Thyroid gland (tissue), 4 donors: Measurements from ENCODE around the gene MUC6. TPM values are rescaled to one million over a fixed set of nuclear protein-coding genes. Genes with fewer than 3 reads are reported as not detected.
"Not testable (repeated sequence)": the region's sequence is repeated elsewhere in the genome, so short reads cannot be mapped to it uniquely, and the experiment has no call there.

Experiments
- DNase-seq, 2 donors: peaks; one replicate each; pipeline ENCODE4 v3.0.0-alpha.2; 2019
- H3K27ac ChIP-seq, 3 donors: fragments of 200-600 bp; sonication (generic); 1 replicate in 2 of 3; 2 replicates in 1 of 3; pipeline ENCODE4 v1.5.1; 2016 to 2019; ENCODE audit warnings: mild to moderate bottlenecking in 1 of 3, moderate library complexity in 1 of 3
- H3K27me3 ChIP-seq: fragments of 200-600 bp; sonication (generic); one replicate; pipeline ENCODE4 v1.5.1; 2019
- H3K36me3 ChIP-seq, 2 donors: fragments of 200-600 bp; sonication (generic); one replicate each; pipeline ENCODE4 v1.5.1; 2016 to 2019
- H3K4me1 ChIP-seq, 2 donors: fragments of 200-600 bp; sonication (generic); one replicate each; pipeline ENCODE4 v1.5.1; 2017 to 2019
- H3K4me3 ChIP-seq, 3 donors: fragments of 200-600 bp; sonication (generic); replicated peaks in 1 of 3; 1 replicate in 2 of 3; 2 replicates in 1 of 3; pipeline ENCODE4 v1.5.1; 2016; ENCODE audit warnings: mild to moderate bottlenecking in 1 of 3
- H3K9me3 ChIP-seq: fragments of 200-600 bp; sonication (generic); one replicate; pipeline ENCODE4 v1.5.1; 2017
- CTCF ChIP-seq, 6 experiments: fragments of 200-600 bp in 3 of 6; fragments of 450-650 bp in 3 of 6; sonication (generic) in 3 of 6; IDR thresholded peaks; one replicate each; pipeline ENCODE4 v1.5.1; 2016 to 2019; ENCODE audit warnings: antibody characterized with exemption in 6 of 6, mild to moderate bottlenecking in 2 of 6, inconsistent platforms in 1 of 6, moderate library complexity in 1 of 6
- POLR2A ChIP-seq, 2 donors: fragments of 450-650 bp; IDR thresholded peaks; one replicate each; pipeline ENCODE4 v1.6.1; 2017; ENCODE audit warnings: antibody characterized with exemption in 2 of 2, mild to moderate bottlenecking in 2 of 2, moderate library complexity in 1 of 2
- WGBS, 2 donors: methylation state at CpG; one replicate each; pipeline ENCODE4 v1.1.5; 2017; 5-methylcytosine and 5-hydroxymethylcytosine counted together
- intact Hi-C: fragments of 100-400 bp; cut with DNase I; formaldehyde crosslinking; loops from one replicate; pipeline ENCODE4 v1.15.1; 2023
- total RNA-seq, 4 donors: library from RNA; depleted of rRNA; stranded (reverse); fragments of >200 nt; gene quantifications; one replicate each; pipeline ENCODE4 v1.2.3, GENCODE V29; 2016

The MUC6 gene
- total RNA-seq, 4 donors from 2014 or later, result not detected

- no peak for DNase-seq
- Histone ChIP-seq H3K4me1 (no peaks in the 10 kb centered on the region), H3K27me3 (no peaks in the 10 kb centered on the region), H3K36me3 (no peaks in the 10 kb centered on the region), H3K4me3 (no peak overlapping the region), H3K27ac (no peak overlapping the region), H3K9me3 (no peaks in the 10 kb centered on the region)
- intact Hi-C loops, result no loop called here
- no peak for TF ChIP-seq POLR2A (IDR thresholded peaks at IDR 0.05)
- no peak for TF ChIP-seq CTCF (IDR thresholded peaks at IDR 0.05)
- WGBS, 2 donors, result 83 to 95% methylated on average over 7 of the region's 7 CpGs
These were observed 14.1 kb downstream of the MUC6 start for GRCh38 chr11:1022411-1022810.

- TF ChIP-seq POLR2A (IDR thresholded peaks at IDR 0.05) (no peak), CTCF (IDR thresholded peaks at IDR 0.05) (no peak)
These were observed 16.2 kb downstream of the MUC6 start for GRCh38 chr11:1020211-1020905.

GRCh38 chr11:1019321-1019910 is 17.1 kb downstream of the MUC6 start:
- DNase-seq, result no peak
- H3K4me3 ChIP-seq, result no peak overlapping the region
- no peaks in the 10 kb centered on the region for H3K27me3 ChIP-seq
- TF ChIP-seq CTCF (IDR thresholded peaks at IDR 0.05) (no peak), POLR2A (IDR thresholded peaks at IDR 0.05) (no peak)
- H3K36me3 ChIP-seq, result no peaks in the 10 kb centered on the region
- WGBS, 2 donors, result 88 to 100% methylated on average over 5 to 21 of the region's 21 CpGs
- no peaks in the 10 kb centered on the region for H3K4me1 ChIP-seq
- no peaks in the 10 kb centered on the region for H3K9me3 ChIP-seq
- no peak overlapping the region for H3K27ac ChIP-seq
- intact Hi-C loops, result no loop called here

More at GRCh38 chr11:1020211-1020905, 16.2 kb downstream of the MUC6 start:
- no peaks in the 10 kb centered on the region for H3K9me3 ChIP-seq
- H3K4me1 ChIP-seq, result no peaks in the 10 kb centered on the region
- H3K36me3 ChIP-seq, result no peaks in the 10 kb centered on the region
- H3K27me3 ChIP-seq, result no peaks in the 10 kb centered on the region
- intact Hi-C loops, result no loop called here
- H3K4me3 ChIP-seq, result no peak overlapping the region
- DNase-seq, result no peak
- no peak overlapping the region for H3K27ac ChIP-seq
- WGBS, 2 donors, result 79 to 90% methylated on average over 8 to 13 of the region's 19 CpGs

GRCh38 chr11:1018091-1018490 is 18.4 kb downstream of the MUC6 start:
- 83 to 86% methylated on average over 9 of the region's 9 CpGs for WGBS, 2 donors
- H3K4me1 ChIP-seq, result no peaks in the 10 kb centered on the region
- no peak for TF ChIP-seq CTCF (IDR thresholded peaks at IDR 0.05)
- no peak for TF ChIP-seq POLR2A (IDR thresholded peaks at IDR 0.05)
- H3K9me3 ChIP-seq, result no peaks in the 10 kb centered on the region
- DNase-seq, result no peak
- no peaks in the 10 kb centered on the region for H3K36me3 ChIP-seq
- intact Hi-C loops, result no loop called here
- H3K27ac ChIP-seq, result no peak overlapping the region
- no peaks in the 10 kb centered on the region for H3K27me3 ChIP-seq
- no peak overlapping the region for H3K4me3 ChIP-seq

- Histone ChIP-seq H3K4me1 (no peaks in the 10 kb centered on the region), H3K27ac (no peak overlapping the region), H3K9me3 (no peaks in the 10 kb centered on the region), H3K4me3 (no peak overlapping the region), H3K36me3 (no peaks in the 10 kb centered on the region), H3K27me3 (no peaks in the 10 kb centered on the region)
- TF ChIP-seq CTCF (IDR thresholded peaks at IDR 0.05) (no peak), POLR2A (IDR thresholded peaks at IDR 0.05) (no peak)
- DNase-seq, result no peak
- 80 to 81% methylated on average over 12 of the region's 12 CpGs for WGBS, 2 donors
- intact Hi-C loops, result no loop called here
These were observed 19.1 kb downstream of the MUC6 start for GRCh38 chr11:1017269-1018005.

- H3K27ac ChIP-seq, intact Hi-C loops, H3K4me1 ChIP-seq, H3K36me3 ChIP-seq, H3K27me3 ChIP-seq, H3K4me3 ChIP-seq, H3K9me3 ChIP-seq, DNase-seq: not testable (repeated sequence)
- WGBS, 2 donors, result 66 to 67% methylated on average over 7 of the region's 7 CpGs
These were observed 19.9 kb downstream of the MUC6 start for GRCh38 chr11:1016610-1017126.
